ENCODE data around the gene KRI1. TPM values are rescaled to one million over a fixed set of nuclear protein-coding genes. Genes with fewer than 3 reads are reported as not detected.

The KRI1 gene
- total and polyA plus RNA-seq, 8 donors = 4.2 to 116 (median 15.6) TPM

GRCh38 chr19:10583036-10583776 is 17.4 kb upstream of the KRI1 start:
- no peak for DNase-seq
- Histone ChIP-seq H3K27me3 (peaks cover 0 to 19% (median 0%) of the 10 kb centered on the region in 3 donors), H3K36me3 (peaks cover 0 to 30% (median 13%) of the 10 kb centered on the region in 4 donors), H3K4me1 (peaks cover 0 to 25% (median 15%) of the 10 kb centered on the region in 4 donors), H3K27ac (no peak overlapping the region), H3K4me3 (no peak overlapping the region), H3K9me3 (no peaks in the 10 kb centered on the region)
- TF ChIP-seq POLR2AphosphoS5 (IDR thresholded peaks at IDR 0.05) = no peak
- TF ChIP-seq, protein P1, sequence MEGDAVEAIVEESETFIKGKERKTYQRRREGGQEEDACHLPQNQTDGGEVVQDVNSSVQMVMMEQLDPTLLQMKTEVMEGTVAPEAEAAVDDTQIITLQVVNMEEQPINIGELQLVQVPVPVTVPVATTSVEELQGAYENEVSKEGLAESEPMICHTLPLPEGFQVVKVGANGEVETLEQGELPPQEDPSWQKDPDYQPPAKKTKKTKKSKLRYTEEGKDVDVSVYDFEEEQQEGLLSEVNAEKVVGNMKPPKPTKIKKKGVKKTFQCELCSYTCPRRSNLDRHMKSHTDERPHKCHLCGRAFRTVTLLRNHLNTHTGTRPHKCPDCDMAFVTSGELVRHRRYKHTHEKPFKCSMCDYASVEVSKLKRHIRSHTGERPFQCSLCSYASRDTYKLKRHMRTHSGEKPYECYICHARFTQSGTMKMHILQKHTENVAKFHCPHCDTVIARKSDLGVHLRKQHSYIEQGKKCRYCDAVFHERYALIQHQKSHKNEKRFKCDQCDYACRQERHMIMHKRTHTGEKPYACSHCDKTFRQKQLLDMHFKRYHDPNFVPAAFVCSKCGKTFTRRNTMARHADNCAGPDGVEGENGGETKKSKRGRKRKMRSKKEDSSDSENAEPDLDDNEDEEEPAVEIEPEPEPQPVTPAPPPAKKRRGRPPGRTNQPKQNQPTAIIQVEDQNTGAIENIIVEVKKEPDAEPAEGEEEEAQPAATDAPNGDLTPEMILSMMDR (IDR thresholded peaks at IDR 0.05) = no peak
- TF ChIP-seq POLR2A (IDR thresholded peaks at IDR 0.05) = no peak
- no peak for TF ChIP-seq EP300 (IDR thresholded peaks at IDR 0.05)
- 83 to 88% (median 85%) methylated on average over 9 of the region's 9 CpGs for WGBS, 5 donors
- intact Hi-C loops (cut with DNase I; ENCODE audit: low total_unique reads) = no loop called here

DNA sequence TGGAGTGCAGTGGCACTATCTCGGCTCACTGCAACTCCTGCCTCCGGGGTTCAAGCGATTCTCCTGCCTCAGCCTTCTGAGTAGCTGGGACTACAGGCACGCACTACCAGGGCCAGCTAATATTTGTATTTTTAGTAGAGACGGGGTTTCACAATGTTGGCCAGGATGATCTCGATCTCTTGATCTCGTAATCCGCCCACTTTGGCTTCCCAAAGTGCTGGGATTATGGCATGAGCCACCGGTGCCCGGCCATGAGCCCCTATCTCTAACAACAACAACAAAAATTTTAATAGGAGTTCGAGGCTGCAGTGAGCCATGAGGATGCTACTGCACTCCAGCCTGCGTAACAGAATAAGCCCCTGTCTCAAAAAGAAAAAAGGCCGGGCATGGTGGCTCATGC is 16.3 kb upstream of the KRI1 start:
- TF ChIP-seq POLR2A (IDR thresholded peaks at IDR 0.05) = no peak
- TF ChIP-seq EP300 (IDR thresholded peaks at IDR 0.05) = no peak
- TF ChIP-seq, protein P1 (IDR thresholded peaks at IDR 0.05) = no peak
- TF ChIP-seq POLR2AphosphoS5 (IDR thresholded peaks at IDR 0.05) = no peak
- Histone ChIP-seq H3K4me1 (peaks cover 0 to 25% (median 15%) of the 10 kb centered on the region in 4 donors), H3K27ac (no peak overlapping the region), H3K9me3 (no peaks in the 10 kb centered on the region), H3K36me3 (peaks cover 0 to 38% (median 17%) of the 10 kb centered on the region in 4 donors), H3K27me3 (peaks cover 0 to 8% (median 0%) of the 10 kb centered on the region in 3 donors), H3K4me3 (no peak overlapping the region)
- 83 to 94% (median 88%) methylated on average over 13 of the region's 13 CpGs for WGBS, 5 donors
- DNase-seq = no peak
- intact Hi-C loops (cut with DNase I; ENCODE audit: low total_unique reads) = no loop called here

- Histone ChIP-seq H3K27me3 (no peaks in the 10 kb centered on the region), H3K36me3 (peaks cover 0 to 42% (median 21%) of the 10 kb centered on the region in 4 donors), H3K4me3 (no peak overlapping the region), H3K9me3 (no peaks in the 10 kb centered on the region), H3K4me1 (peaks cover 0 to 25% (median 12%) of the 10 kb centered on the region in 4 donors), H3K27ac (no peak overlapping the region)
- TF ChIP-seq POLR2AphosphoS5 (IDR thresholded peaks at IDR 0.05) = peak in 2 of 3 donors; percentile 10 to 90
- TF ChIP-seq, protein P1 (IDR thresholded peaks at IDR 0.05) = peak in 6 of 7 experiments; percentile 8 to 99 (median 98)
- TF ChIP-seq EP300 (IDR thresholded peaks at IDR 0.05) = no peak
- peak; percentile 92 to 96 for DNase-seq
- 22 to 28% (median 25%) methylated on average over 26 to 31 of the region's 31 CpGs for WGBS, 5 donors
- intact Hi-C loops (cut with DNase I; ENCODE audit: low total_unique reads) = loop anchor here (2.0 kb wide), 1 partner anchor 64 kb away; no protein-coding TSS in a partner anchor
Measured at GRCh38 chr19:10580979-10581631, 15.3 kb upstream of the KRI1 start.

GRCh38 chr19:10577951-10578350 is 12.1 kb upstream of the KRI1 start:
- Histone ChIP-seq H3K9me3 (no peaks in the 10 kb centered on the region), H3K36me3 (peaks cover 0 to 55% (median 25%) of the 10 kb centered on the region in 4 donors), H3K27ac (no peak overlapping the region), H3K4me3 (no peak overlapping the region), H3K27me3 (no peaks in the 10 kb centered on the region), H3K4me1 (peaks cover 0 to 15% (median 7%) of the 10 kb centered on the region in 4 donors)
- TF ChIP-seq POLR2AphosphoS5 (IDR thresholded peaks at IDR 0.05) (no peak), POLR2A (IDR thresholded peaks at IDR 0.05) (no peak), EP300 (IDR thresholded peaks at IDR 0.05) (no peak)
- TF ChIP-seq, protein P1 (IDR thresholded peaks at IDR 0.05) = no peak
- intact Hi-C loops (cut with DNase I; ENCODE audit: low total_unique reads) = loop anchor here (10.0 kb wide), 1 partner anchor 93 kb away; no protein-coding TSS in a partner anchor
- no peak for DNase-seq
- 79 to 99% (median 91%) methylated on average over 6 of the region's 6 CpGs for WGBS, 5 donors
